HG02623 (cell line): ENCODE data around the gene CCDC24.
A peak's percentile ranks its signal among the peaks of the same experiment; 100 is the strongest.

Experiments used
- ATAC-seq: cut with Tn5 transposase; IDR thresholded peaks from one replicate; pipeline ENCODE4 v1.9.1; 2021; ENCODE audit warnings: moderate library complexity; ENCODE audit not compliant: unreplicated experiment

The CCDC24 gene

GRCh38 chr1:43991476-43992231 lies at the start of gene CCDC24:
TSS of gene CCDC24 (plus strand) at chr1:43991599. CDS start at chr1:43991879, 280 bp downstream.
- peak; percentile 65 for ATAC-seq

DNA sequence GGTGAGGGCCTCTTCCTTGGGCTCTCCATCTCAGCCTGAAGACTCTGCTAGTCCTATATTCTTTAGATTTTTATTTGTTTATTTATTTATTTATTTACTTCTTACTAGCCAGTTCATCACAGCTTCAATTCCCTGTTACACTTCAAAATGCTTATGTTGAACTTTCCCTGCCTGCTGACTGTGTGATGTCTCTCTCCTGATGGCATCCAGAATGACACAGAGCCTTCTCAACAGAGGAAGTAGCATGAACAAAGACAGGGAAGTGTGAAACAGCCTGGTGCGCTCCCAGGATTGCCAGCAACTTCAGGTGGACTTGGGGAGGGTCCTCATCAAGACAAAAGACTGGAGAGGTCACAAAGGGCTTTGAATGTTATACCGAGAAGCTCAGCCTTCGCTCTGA lies 49.0 kb upstream of the CCDC24 start:
- ATAC-seq: no peak

DNA sequence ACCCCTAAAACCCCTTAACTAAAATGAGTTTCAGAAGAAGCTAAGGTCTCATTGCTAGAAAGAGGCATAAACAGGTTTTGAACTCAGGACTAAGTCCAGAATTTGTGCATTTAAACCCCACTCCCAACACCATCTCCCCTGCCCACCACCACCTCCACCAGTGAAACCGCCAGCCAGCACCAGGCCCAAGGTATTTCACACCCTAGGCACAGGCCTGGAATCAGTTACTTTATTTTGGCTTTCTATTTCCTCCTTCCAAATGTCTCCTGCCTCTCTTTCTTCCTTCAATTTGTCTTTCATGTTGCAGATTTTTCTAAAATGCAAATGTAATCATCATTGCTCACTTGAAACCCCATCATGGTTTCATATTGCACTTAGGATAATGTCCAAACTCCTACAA lies 46.5 kb upstream of the CCDC24 start:
- no peak for ATAC-seq

GRCh38 chr1:43945674-43946235 lies 45.6 kb upstream of the CCDC24 start:
- no peak for ATAC-seq

GRCh38 chr1:43946236-43947060 lies 45.0 kb upstream of the CCDC24 start, which contains the start of gene IPO13:
TSS of gene IPO13 (plus strand) at chr1:43946950. CDS start at chr1:43947601, 651 bp downstream.
- ATAC-seq: peak; percentile 87

GRCh38 chr1:43947061-43947873 lies 44.1 kb upstream of the CCDC24 start:
- peak; percentile 16 for ATAC-seq

DNA sequence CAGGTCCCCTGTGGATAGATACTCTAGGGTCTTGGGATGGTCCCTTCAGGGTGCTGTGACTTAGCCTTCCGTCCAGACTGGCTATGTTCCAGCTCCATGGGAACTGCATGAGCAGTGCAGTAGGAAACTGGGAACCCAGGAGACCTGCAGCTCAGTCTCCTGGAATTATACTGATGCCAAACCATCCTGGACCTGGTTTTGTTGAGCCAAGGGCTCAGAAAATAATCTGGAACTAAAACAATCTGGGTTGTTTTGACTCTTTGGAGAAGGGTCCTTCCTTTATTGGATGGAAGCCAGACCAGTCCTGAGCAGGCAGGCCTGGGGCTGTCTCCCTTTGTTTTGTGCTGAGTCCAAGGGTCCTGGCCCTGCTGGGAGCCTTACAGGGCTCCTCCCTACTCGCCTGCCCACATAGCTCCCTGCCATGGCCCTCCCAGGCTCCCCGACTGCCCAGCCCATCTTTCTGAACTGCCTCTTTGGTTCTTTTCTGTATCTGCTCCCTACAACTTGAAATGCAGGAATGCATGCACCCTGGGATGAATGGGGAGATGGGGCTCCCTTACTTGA lies 43.4 kb upstream of the CCDC24 start:
- no peak for ATAC-seq

GRCh38 chr1:43949678-43950077 lies 41.7 kb upstream of the CCDC24 start:
- no peak for ATAC-seq

DNA sequence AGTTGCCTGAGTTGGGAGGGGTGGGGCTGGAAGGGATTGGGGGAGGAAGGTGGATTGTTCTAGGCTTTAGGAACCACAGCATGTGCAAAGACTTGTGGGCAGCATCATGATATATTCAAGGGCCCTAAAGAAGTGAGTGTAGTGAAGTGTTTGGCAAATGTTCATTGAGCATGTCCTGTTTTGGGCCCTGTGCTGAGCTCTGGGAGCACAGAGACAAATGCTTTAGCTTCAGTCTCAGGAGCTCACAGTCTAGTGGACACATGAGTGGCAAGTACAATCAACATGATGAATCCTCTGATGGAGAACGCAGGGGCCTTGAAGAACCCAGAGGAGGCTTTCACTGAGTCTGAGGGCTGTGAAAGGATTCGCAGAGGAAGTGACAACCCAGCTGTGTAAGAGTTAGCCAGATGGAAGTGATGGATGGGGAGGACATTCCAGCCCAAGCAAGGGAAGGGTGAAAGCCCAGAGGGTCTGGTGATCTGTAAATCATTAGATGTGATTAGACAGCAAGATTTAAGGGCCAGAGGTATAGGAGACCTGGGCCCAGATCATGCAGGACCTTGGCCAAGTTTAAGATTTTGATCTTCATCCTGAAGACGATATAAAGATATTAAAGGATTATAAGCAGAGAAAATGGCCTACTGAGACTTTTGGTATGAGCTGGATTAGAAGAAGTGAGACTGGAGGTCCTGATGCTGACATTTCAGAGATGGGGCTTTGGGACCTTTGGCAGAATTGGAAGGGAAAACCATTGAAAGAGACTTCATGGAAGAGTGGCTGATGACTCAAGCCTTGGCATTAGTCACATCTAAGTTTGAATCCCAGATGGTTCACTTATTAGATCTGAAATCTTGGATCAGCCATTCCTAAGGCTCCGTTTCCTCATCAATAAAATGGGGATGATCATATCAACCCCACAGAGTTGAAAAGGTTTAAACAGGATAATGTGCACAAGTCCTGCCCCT lies 40.1 kb upstream of the CCDC24 start:
- no peak for ATAC-seq

GRCh38 chr1:43952731-43953346 lies 38.6 kb upstream of the CCDC24 start:
- ATAC-seq: no peak

- ATAC-seq: no peak
These were observed 38.0 kb upstream of the CCDC24 start for GRCh38 chr1:43953361-43953760.

GRCh38 chr1:43954036-43954435 lies 37.4 kb upstream of the CCDC24 start:
- ATAC-seq: no peak

DNA sequence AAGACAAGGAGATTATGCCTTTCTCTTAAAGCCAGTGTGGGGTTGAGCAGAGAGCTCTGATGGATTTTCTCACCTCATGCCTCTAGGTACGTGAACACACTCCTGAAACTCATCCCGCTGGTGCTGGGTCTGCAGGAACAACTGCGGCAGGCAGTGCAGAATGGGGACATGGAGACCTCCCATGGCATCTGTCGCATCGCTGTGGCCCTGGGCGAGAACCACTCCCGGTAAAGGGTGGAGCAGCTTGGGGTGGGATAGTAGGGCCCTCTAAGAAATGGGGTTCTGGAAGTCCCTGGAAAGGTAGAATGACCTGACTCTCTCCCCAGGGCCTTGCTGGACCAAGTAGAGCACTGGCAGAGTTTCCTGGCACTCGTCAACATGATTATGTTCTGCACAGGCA lies 35.2 kb upstream of the CCDC24 start:
- ATAC-seq: no peak

- no peak for ATAC-seq
These were observed 33.9 kb upstream of the CCDC24 start for GRCh38 chr1:43957407-43958040.

DNA sequence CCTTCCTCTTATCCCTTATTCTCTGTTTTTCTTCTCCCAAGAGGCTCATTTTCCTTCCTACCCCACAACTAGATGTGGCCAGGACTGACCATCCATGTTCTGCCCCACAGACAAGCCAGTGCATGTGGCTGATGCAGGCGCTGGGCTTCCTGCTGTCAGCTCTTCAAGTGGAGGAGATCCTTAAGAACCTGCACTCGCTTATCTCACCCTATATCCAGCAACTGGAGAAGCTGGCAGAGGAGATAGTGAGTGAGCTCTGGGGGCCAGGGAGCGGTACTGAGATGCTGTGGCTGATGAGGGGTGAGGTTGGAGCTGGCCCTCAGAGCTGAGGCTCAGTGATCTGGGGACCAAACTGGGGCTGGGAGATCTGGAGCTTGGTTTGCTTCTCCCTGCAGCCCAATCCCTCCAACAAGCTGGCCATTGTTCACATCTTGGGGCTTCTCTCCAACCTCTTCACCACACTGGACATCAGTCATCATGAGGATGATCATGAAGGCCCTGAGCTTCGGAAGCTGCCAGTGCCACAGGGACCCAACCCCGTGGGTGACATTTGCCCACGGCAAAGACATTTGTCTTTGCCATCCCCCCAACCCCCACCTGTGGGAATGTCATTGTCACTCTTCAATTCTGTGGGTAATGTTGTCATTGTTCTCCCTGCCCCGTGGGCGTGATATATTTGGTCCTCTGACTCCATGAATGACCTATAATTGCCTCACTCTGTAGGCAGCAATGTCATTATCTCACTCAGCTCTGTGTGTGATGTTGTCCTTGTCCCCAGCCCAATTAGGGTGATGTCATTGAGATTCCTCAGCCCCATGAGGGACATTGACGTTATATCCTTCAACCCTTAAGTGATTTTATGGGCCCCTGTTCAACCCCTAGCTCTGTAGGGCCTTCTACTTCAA lies 32.8 kb upstream of the CCDC24 start:
- no peak for ATAC-seq

GRCh38 chr1:43960798-43961197 lies 30.6 kb upstream of the CCDC24 start:
- ATAC-seq: no peak

DNA sequence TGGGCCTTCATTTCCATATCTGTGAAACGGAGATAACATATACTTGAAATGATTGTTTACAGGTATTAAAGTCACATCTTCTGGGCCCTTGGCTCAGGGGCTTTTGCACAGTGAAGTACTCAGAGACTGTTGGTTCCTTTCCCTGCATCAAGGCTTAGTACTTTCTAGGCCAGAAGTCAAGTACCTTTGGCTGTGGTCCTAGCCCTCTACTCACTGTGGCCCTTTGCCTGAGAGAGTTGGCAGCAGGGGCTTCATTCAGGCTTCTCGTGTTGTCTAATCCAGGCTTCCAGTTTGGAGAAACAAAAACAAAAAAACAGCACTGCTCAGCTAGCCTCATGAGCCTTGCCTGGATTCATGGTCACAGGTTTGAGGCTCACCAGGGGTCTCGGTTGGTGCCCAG lies 29.7 kb upstream of the CCDC24 start:
- ATAC-seq: no peak

GRCh38 chr1:43962324-43962723 lies 29.1 kb upstream of the CCDC24 start:
- no peak for ATAC-seq
